CD14-positive monocyte (primary cell): ENCODE results near the gene SNX13. TPM values are rescaled to one million over a fixed set of nuclear protein-coding genes. Genes with fewer than 3 reads are reported as not detected.

Experiments used
- DNase-seq, 3 donors: peaks; one replicate each; pipeline ENCODE4 v3.0.0-alpha.2; 2011 to 2022
- H2AFZ ChIP-seq: 2 replicates; pipeline ENCODE4 v1.6.0; 2012; ENCODE audit warnings: mild to moderate bottlenecking, low read depth, low read length, inconsistent platforms; ENCODE audit not compliant: insufficient read depth, poor library complexity, severe bottlenecking
- H3K27ac ChIP-seq, 2 donors: 1 replicate in 1 of 2; 2 replicates in 1 of 2; pipeline ENCODE4 v1.5.1; 2012 to 2013; ENCODE audit warnings: low read length in 2 of 2, control low read depth in 1 of 2, inconsistent platforms in 1 of 2, low read depth in 1 of 2, mild to moderate bottlenecking in 1 of 2
- H3K27me3 ChIP-seq, 2 donors: one replicate each; pipeline versions ENCODE4 v1.6.0 to v1.6.1; 2011 to 2013; ENCODE audit warnings: low read length in 2 of 2; ENCODE audit not compliant: control insufficient read depth in 2 of 2, insufficient read depth in 2 of 2
- H3K36me3 ChIP-seq, 2 donors: replicated peaks in 1 of 2; 1 replicate in 1 of 2; 2 replicates in 1 of 2; pipeline versions ENCODE4 v1.5.1 to v1.6.1; 2012 to 2013; ENCODE audit warnings: low read length in 2 of 2, control low read depth in 1 of 2, inconsistent platforms in 1 of 2, mild to moderate bottlenecking in 1 of 2; ENCODE audit not compliant: insufficient read depth in 2 of 2, control insufficient read depth in 1 of 2
- H3K4me1 ChIP-seq, 2 donors: 1 replicate in 1 of 2; 2 replicates in 1 of 2; pipeline versions ENCODE4 v1.5.1 to v1.6.1; 2012 to 2013; ENCODE audit warnings: low read length in 2 of 2, control low read depth in 1 of 2, inconsistent platforms in 1 of 2, mild to moderate bottlenecking in 1 of 2, moderate library complexity in 1 of 2; ENCODE audit not compliant: insufficient read depth in 2 of 2, control insufficient read depth in 1 of 2
- H3K4me2 ChIP-seq: replicated peaks from 2 replicates; pipeline ENCODE3; 2012; ENCODE audit warnings: low read length, moderate library complexity, mild to moderate bottlenecking; ENCODE audit not compliant: poor library complexity, severe bottlenecking; ENCODE audit errors: extremely low read depth
- H3K4me3 ChIP-seq, 3 experiments: fragments of 200-600 bp in 1 of 3; sonication (generic) in 1 of 3; replicated peaks in 1 of 3; 1 replicate in 2 of 3; 2 replicates in 1 of 3; pipeline ENCODE4 v1.5.1; 2011 to 2013; ENCODE audit warnings: low read length in 3 of 3, mild to moderate bottlenecking in 3 of 3, control low read depth in 2 of 3, low read depth in 2 of 3, inconsistent platforms in 1 of 3, moderate library complexity in 1 of 3
- H3K79me2 ChIP-seq: 2 replicates; pipeline ENCODE4 v1.6.0; 2012; ENCODE audit warnings: mild to moderate bottlenecking, control low read depth, inconsistent platforms, low read length, moderate library complexity; ENCODE audit not compliant: insufficient read depth
- H3K9ac ChIP-seq: 2 replicates; pipeline ENCODE4 v1.6.0; 2017; ENCODE audit warnings: low read length, mild to moderate bottlenecking; ENCODE audit not compliant: insufficient read depth, poor library complexity, severe bottlenecking
- H3K9me3 ChIP-seq, 2 donors: replicated peaks in 1 of 2; 1 replicate in 1 of 2; 2 replicates in 1 of 2; pipeline versions ENCODE4 v1.5.1 to v1.6.1; 2012 to 2013; ENCODE audit warnings: low read length in 2 of 2, control low read depth in 1 of 2; ENCODE audit not compliant: control insufficient read depth in 1 of 2, insufficient read depth in 1 of 2
- H4K20me1 ChIP-seq: 2 replicates; pipeline ENCODE4 v1.6.0; 2012; ENCODE audit warnings: mild to moderate bottlenecking, low read length, control low read depth, moderate library complexity; ENCODE audit not compliant: insufficient read depth
- H3K27ac Mint-ChIP-seq, 7 donors: one replicate each; pipeline ENCODE4 v1.8.0; 2020; ENCODE audit warnings: mild to moderate bottlenecking in 7 of 7, mixed read lengths in 7 of 7, moderate library complexity in 6 of 7, inconsistent platforms in 2 of 7
- H3K27me3 Mint-ChIP-seq, 3 donors: one replicate each; pipeline ENCODE4 v1.8.0; 2021 to 2022; ENCODE audit warnings: low read depth in 3 of 3, mild to moderate bottlenecking in 3 of 3, mixed read lengths in 3 of 3, moderate library complexity in 3 of 3, inconsistent platforms in 1 of 3
- H3K36me3 Mint-ChIP-seq, 2 donors: one replicate each; pipeline ENCODE4 v1.8.0; 2020; ENCODE audit warnings: mixed read lengths in 2 of 2, inconsistent platforms in 1 of 2, mild to moderate bottlenecking in 1 of 2
- H3K4me1 Mint-ChIP-seq: one replicate; pipeline ENCODE4 v1.8.0; 2020; ENCODE audit warnings: mild to moderate bottlenecking, mixed read lengths
- H3K4me3 Mint-ChIP-seq, 2 donors: one replicate each; pipeline ENCODE4 v1.8.0; 2020; ENCODE audit warnings: mild to moderate bottlenecking in 2 of 2, mixed read lengths in 2 of 2, moderate library complexity in 1 of 2
- H3K9me3 Mint-ChIP-seq, 7 donors: one replicate each; pipeline ENCODE4 v1.8.0; 2020 to 2022; ENCODE audit warnings: mixed read lengths in 7 of 7, mild to moderate bottlenecking in 6 of 7, moderate library complexity in 6 of 7, inconsistent platforms in 2 of 7
- WGBS: methylation state at CpG from one replicate; pipeline ENCODE4 v1.1.5; 2013; ENCODE audit warnings: missing lambda C conversion rate; ENCODE audit not compliant: insufficient coverage; 5-methylcytosine and 5-hydroxymethylcytosine counted together
- intact Hi-C, 2 donors: fragments of 100-400 bp; cut with micrococcal nuclease; formaldehyde crosslinking; loops; one replicate each; pipeline versions ENCODE4 v1.15.0 to v1.15.1; 2023
- polyA plus RNA-seq, 3 donors: library from polyadenylated mRNA; depleted of rRNA in 1 of 3; unstranded in 2 of 3; stranded (reverse) in 1 of 3; fragments of 300-500 nt in 2 of 3; fragments of >200 nt in 1 of 3; fragmentation: Illumina TruSeq in 2 of 3; gene quantifications; 1 replicate in 2 of 3; 2 replicates in 1 of 3; pipeline ENCODE4 v1.2.3, GENCODE V29; 2012 to 2021
- TF ChIP-seq, protein P1 (sequence below): fragments of 200-600 bp; IDR thresholded peaks from one replicate; pipeline ENCODE4 v1.8.0; 2022; ENCODE audit warnings: antibody characterized with exemption, mild to moderate bottlenecking

SNX13 gene
- polyA plus RNA-seq, 3 donors: 12.1 to 31.3 (median 17.4) TPM

DNA sequence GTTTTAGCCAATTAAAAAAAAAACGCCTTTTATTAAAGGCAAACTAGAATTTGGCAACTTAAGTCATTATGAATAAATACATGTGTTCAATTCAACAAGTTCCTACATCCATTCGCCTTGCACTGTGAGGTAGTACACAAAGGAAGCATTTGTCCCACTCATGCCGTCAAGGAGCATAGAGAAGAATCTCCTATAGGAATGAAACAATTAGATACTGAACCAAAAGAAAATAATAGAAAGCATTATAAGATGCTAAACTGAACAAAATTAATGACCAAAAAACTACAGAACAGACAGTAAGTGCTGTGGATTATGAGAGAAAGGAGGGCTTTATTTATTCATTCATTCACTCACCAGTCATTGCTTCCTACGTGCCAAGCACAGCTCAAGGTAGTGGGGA is 42.2 kb downstream of the SNX13 start:
- Mint-ChIP-seq H3K27me3 (no peaks in the 10 kb centered on the region), H3K9me3 (no peaks in the 10 kb centered on the region), H3K4me3 (no peak overlapping the region), H3K27ac (no peak overlapping the region), H3K4me1 (no peaks in the 10 kb centered on the region), H3K36me3 (peaks cover 14 to 23% of the 10 kb centered on the region in 2 donors)
- Histone ChIP-seq H3K27ac (no peak overlapping the region), H4K20me1 (peaks cover 56% of the 10 kb centered on the region), H3K4me2 (no peak overlapping the region), H3K9ac (no peak overlapping the region), H3K79me2 (peaks cover 12% of the 10 kb centered on the region), H2AFZ (no peak overlapping the region), H3K4me1 (no peaks in the 10 kb centered on the region), H3K4me3 (no peak overlapping the region), H3K9me3 (no peaks in the 10 kb centered on the region), H3K27me3 (no peaks in the 10 kb centered on the region), H3K36me3 (peaks cover under 1 to 28% of the 10 kb centered on the region in 2 donors)
- WGBS: no CpG with 5 or more reads among the region's 4 CpGs
- TF ChIP-seq, protein P1, sequence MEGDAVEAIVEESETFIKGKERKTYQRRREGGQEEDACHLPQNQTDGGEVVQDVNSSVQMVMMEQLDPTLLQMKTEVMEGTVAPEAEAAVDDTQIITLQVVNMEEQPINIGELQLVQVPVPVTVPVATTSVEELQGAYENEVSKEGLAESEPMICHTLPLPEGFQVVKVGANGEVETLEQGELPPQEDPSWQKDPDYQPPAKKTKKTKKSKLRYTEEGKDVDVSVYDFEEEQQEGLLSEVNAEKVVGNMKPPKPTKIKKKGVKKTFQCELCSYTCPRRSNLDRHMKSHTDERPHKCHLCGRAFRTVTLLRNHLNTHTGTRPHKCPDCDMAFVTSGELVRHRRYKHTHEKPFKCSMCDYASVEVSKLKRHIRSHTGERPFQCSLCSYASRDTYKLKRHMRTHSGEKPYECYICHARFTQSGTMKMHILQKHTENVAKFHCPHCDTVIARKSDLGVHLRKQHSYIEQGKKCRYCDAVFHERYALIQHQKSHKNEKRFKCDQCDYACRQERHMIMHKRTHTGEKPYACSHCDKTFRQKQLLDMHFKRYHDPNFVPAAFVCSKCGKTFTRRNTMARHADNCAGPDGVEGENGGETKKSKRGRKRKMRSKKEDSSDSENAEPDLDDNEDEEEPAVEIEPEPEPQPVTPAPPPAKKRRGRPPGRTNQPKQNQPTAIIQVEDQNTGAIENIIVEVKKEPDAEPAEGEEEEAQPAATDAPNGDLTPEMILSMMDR: no peak
- DNase-seq: no peak
- intact Hi-C loops: no loop called here

DNA sequence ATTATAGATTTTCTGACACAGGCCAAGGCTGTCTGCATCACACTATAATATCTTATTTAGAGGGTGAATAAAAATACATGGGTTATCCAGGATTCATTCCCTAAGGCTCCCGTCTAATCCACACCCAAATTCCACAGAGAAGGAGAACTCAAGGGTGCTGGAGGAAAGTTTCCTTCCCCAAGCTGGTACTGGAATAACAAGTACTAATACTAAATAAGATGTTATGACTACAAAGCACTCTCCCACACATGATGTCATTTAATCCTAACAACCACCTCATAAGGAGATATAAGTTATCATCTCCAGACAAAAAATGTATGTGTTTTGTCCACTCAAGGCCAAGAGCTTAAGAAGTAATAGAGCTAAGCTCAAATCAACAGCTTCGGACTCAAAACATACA is 53.0 kb downstream of the SNX13 start:
- no peaks in the 10 kb centered on the region for H3K9me3 ChIP-seq
- no peak overlapping the region for H3K4me3 ChIP-seq
- no peak overlapping the region for H2AFZ ChIP-seq
- Mint-ChIP-seq H3K36me3 (peaks cover 70 to 72% of the 10 kb centered on the region in 2 donors), H3K27me3 (no peaks in the 10 kb centered on the region), H3K4me1 (no peaks in the 10 kb centered on the region), H3K9me3 (no peaks in the 10 kb centered on the region), H3K27ac (no peak overlapping the region), H3K4me3 (no peak overlapping the region)
- no peak overlapping the region for H3K27ac ChIP-seq
- no peaks in the 10 kb centered on the region for H3K79me2 ChIP-seq
- no peak overlapping the region for H3K4me2 ChIP-seq
- DNase-seq: no peak
- H3K9ac ChIP-seq: no peak overlapping the region
- no CpG with 5 or more reads among the region's 2 CpGs for WGBS
- intact Hi-C loops: no loop called here
- H4K20me1 ChIP-seq: no peaks in the 10 kb centered on the region
- TF ChIP-seq, protein P1: no peak
- peaks cover 70 to 90% of the 10 kb centered on the region in 2 donors for H3K36me3 ChIP-seq
- no peaks in the 10 kb centered on the region for H3K4me1 ChIP-seq
- H3K27me3 ChIP-seq: no peaks in the 10 kb centered on the region
